DOHH2 (cell line): ENCODE data around the gene CNNM3.

Experiments
- H3F3A ChIP-seq: fragments of 200-600 bp; sonication (generic), shearing (Covaris generic); 2 replicates; pipeline ENCODE4 v1.6.0; 2016; ENCODE audit warnings: antibody characterized with exemption, mild to moderate bottlenecking; ENCODE audit not compliant: control insufficient read depth, insufficient read depth
- H3K27ac ChIP-seq: fragments of 200-600 bp; sonication (generic); 2 replicates; pipeline ENCODE4 v1.5.1; 2014; ENCODE audit warnings: low read depth, mild to moderate bottlenecking, low read length, moderate library complexity
- H3K27me3 ChIP-seq: fragments of 200-600 bp; sonication (generic); 2 replicates; pipeline ENCODE4 v1.6.1; 2014; ENCODE audit warnings: mild to moderate bottlenecking, low read length, mixed read lengths; ENCODE audit not compliant: control insufficient read depth
- H3K36me3 ChIP-seq: fragments of 200-600 bp; sonication (generic); 2 replicates; pipeline ENCODE4 v1.6.1; 2014; ENCODE audit warnings: mild to moderate bottlenecking, low read length, moderate library complexity, mixed read lengths; ENCODE audit not compliant: control insufficient read depth
- H3K4me1 ChIP-seq: fragments of 200-600 bp; sonication (generic); 2 replicates; pipeline ENCODE4 v1.6.1; 2014; ENCODE audit warnings: mild to moderate bottlenecking, low read length, mixed read lengths; ENCODE audit not compliant: control insufficient read depth
- H3K4me2 ChIP-seq: fragments of 200-600 bp; sonication (generic); 2 replicates; pipeline ENCODE4 v1.6.0; 2014; ENCODE audit warnings: mild to moderate bottlenecking, low read length, moderate library complexity
- H3K4me3 ChIP-seq: fragments of 200-600 bp; sonication (generic); 2 replicates; pipeline ENCODE4 v1.5.1; 2014; ENCODE audit warnings: mild to moderate bottlenecking, low read length, mixed read lengths
- H3K79me2 ChIP-seq: fragments of 200-600 bp; sonication (generic); 2 replicates; pipeline ENCODE4 v1.6.1; 2014; ENCODE audit warnings: mild to moderate bottlenecking, low read length, mixed read lengths; ENCODE audit not compliant: control insufficient read depth
- H3K9me2 ChIP-seq: fragments of 200-600 bp; sonication (generic); replicated peaks from 2 replicates; pipeline ENCODE4 v1.6.1; 2014; ENCODE audit warnings: mild to moderate bottlenecking, low read length, mixed read lengths; ENCODE audit not compliant: control insufficient read depth
- H3K9me3 ChIP-seq: fragments of 200-600 bp; sonication (generic); 2 replicates; pipeline ENCODE4 v1.6.1; 2014; ENCODE audit warnings: antibody characterized with exemption, low read length, mixed read lengths; ENCODE audit not compliant: control insufficient read depth, insufficient read depth
- H4K20me1 ChIP-seq: fragments of 200-600 bp; sonication (generic); 2 replicates; pipeline ENCODE4 v1.6.0; 2014; ENCODE audit warnings: low read depth, mild to moderate bottlenecking, antibody characterized with exemption, low read length, moderate library complexity; ENCODE audit not compliant: control insufficient read depth, insufficient read depth
- CTCF ChIP-seq: fragments of 200-600 bp; sonication (generic); IDR thresholded peaks from one replicate; pipeline ENCODE4 v1.5.1; 2014; ENCODE audit warnings: antibody characterized with exemption, mild to moderate bottlenecking, low read depth, low read length; ENCODE audit not compliant: poor library complexity, severe bottlenecking
- EZH2phosphoT487 ChIP-seq: fragments of 200-600 bp; sonication (generic); IDR thresholded peaks from 2 replicates; pipeline ENCODE4 v1.6.1; 2017; ENCODE audit warnings: borderline replicate concordance, mild to moderate bottlenecking, antibody characterized with exemption, low read length, moderate library complexity, mixed read lengths

The CNNM3 gene

DNA sequence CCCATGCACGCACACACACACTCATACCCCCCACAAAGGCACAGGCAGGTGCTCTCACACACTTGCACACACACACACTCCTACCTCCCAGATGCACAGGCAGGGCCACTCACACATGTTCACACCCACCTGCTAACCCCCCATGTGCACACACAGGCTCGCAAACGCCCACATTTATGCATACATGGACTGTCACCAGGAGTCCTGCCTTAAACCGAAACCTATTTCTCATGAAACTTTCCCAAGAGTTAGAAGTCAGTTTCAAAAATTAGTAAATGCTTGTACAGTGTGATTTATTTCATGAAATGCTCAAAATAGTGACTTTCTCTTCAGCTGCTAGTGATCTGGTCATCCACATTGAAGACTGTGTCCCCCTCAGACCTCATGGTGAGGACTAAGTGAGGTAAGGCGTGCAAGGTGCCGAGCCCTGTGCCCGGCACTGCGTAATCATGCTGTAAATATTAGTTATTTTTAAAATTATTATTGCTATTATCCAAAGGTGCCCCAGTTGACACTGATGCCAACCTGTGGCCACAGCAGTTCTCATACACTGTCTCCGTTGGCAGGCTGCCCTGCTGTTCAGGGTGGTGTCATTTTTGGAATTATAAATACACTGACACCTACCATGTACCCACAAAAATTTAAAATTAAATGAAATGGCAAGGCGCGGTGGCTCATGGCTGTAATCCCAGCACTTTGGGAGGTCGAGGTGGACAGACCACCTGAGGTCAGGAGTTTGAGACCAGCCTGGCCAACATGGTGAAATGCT is 43.0 kb upstream of the CNNM3 start:
- Histone ChIP-seq H3K36me3 (no peaks in the 10 kb centered on the region), H3K9me2 (no peaks in the 10 kb centered on the region), H3K27ac (0 out of 2 replicates have a peak overlapping the region, but pooled peaks have one; percentile 18), H3K4me1 (peaks cover 58% of the 10 kb centered on the region), H3K27me3 (no peaks in the 10 kb centered on the region), H3K9me3 (no peaks in the 10 kb centered on the region), H3F3A (peaks cover 6% of the 10 kb centered on the region; the same call in 1 of the 2 replicates), H3K79me2 (peaks cover 16% of the 10 kb centered on the region), H4K20me1 (no peaks in the 10 kb centered on the region), H3K4me2 (peak overlapping the region; percentile 79), H3K4me3 (peak overlapping the region; percentile 29; the same call in 1 of the 2 replicates)
- no peak for TF ChIP-seq CTCF
- no peak for TF ChIP-seq EZH2phosphoT487

GRCh38 chr2:96773922-96774321 is 42.1 kb upstream of the CNNM3 start:
- H3F3A ChIP-seq = peaks cover 6% of the 10 kb centered on the region; the same call in 1 of the 2 replicates
- no peaks in the 10 kb centered on the region for H3K36me3 ChIP-seq
- no peaks in the 10 kb centered on the region for H3K9me2 ChIP-seq
- no peaks in the 10 kb centered on the region for H3K27me3 ChIP-seq
- H3K4me2 ChIP-seq = peak overlapping the region; percentile 79
- peaks cover 11% of the 10 kb centered on the region for H3K79me2 ChIP-seq
- no peak for TF ChIP-seq EZH2phosphoT487
- TF ChIP-seq CTCF = no peak
- H4K20me1 ChIP-seq = no peaks in the 10 kb centered on the region
- no peaks in the 10 kb centered on the region for H3K9me3 ChIP-seq
- H3K27ac ChIP-seq = peak overlapping the region; percentile 41
- H3K4me1 ChIP-seq = peaks cover 50% of the 10 kb centered on the region
- H3K4me3 ChIP-seq = peak overlapping the region; percentile 65

DNA sequence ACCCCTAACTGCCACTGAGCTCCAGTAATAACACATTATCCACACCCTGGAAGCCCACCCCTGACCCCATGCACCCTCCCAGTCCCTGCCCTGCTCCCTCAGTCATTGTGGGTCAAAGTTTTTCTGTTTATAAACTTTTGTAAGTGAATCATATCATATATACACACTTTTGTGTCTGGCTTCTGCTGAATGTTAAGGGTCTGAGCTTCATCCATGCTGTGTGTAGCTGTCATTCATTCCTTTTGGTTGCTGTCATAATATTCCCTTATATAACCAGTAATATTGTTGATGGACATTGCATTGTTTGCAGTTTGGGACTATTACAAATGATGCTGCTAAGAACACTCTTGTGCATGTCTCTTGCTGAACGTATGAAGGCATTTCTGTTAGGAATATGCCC is 40.9 kb upstream of the CNNM3 start:
- Histone ChIP-seq H4K20me1 (no peaks in the 10 kb centered on the region), H3K36me3 (no peaks in the 10 kb centered on the region), H3K4me1 (peaks cover 50% of the 10 kb centered on the region), H3K4me3 (no peak overlapping the region), H3K9me3 (no peaks in the 10 kb centered on the region), H3K4me2 (peak overlapping the region; percentile 34), H3K79me2 (peaks cover 8% of the 10 kb centered on the region), H3K9me2 (no peaks in the 10 kb centered on the region), H3K27ac (no peak overlapping the region), H3K27me3 (no peaks in the 10 kb centered on the region), H3F3A (peaks cover 6% of the 10 kb centered on the region; the same call in 1 of the 2 replicates)
- TF ChIP-seq EZH2phosphoT487 (no peak), CTCF (no peak)
